LHCN-M2 (cell line): ENCODE data around the gene C1orf159. TPM values are rescaled to one million over a fixed set of nuclear protein-coding genes. Genes with fewer than 3 reads are reported as not detected.
"Not testable (repeated sequence)": the region's sequence is repeated elsewhere in the genome, so short reads cannot be mapped to it uniquely, and the experiment has no call there.

Experiments used
- DNase-seq: peaks from one replicate; pipeline ENCODE4 v3.0.0-alpha.2; 2012; ENCODE audit warnings: low read depth
- total RNA-seq: library from RNA; depleted of rRNA; stranded (reverse); fragments of >200 nt; gene quantifications from 2 replicates; pipeline ENCODE4 v1.2.3, GENCODE V29; 2014

The C1orf159 gene
- total RNA-seq, 1 experiment from 2014 or later, result 18.8 TPM

DNA sequence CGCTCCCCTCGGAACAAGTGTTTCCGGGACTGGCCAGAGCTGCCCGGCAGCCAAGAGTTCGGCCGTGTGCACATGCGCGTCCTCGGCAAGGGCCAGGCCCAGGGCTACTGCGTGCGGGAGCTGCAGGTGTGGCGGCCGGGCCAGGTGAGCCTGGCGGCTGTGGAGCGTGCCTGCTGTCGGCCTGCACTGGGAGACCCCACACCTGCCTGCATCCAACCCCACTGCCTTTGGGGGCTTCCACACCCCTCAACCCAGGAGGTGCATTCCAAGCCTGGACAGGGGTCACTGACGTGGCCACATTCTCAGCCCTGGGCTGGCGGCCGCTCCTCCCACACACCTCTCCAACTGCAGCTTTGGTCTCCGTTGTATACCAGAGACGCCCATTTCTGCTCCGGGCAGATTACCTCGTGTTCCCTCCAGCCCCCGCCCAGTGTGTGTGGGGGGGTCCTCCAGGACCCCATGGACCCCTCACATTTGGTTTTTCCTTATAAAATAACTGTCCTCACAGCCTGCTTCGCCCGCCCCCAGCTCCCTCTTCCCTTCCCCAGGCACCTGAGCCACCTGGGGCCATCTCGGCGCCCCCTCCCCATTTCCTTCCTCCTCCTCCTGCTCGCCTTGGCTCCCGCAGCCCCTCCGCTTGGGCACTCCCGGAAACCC lies 47.9 kb downstream of the C1orf159 start:
- no peak for DNase-seq

DNA sequence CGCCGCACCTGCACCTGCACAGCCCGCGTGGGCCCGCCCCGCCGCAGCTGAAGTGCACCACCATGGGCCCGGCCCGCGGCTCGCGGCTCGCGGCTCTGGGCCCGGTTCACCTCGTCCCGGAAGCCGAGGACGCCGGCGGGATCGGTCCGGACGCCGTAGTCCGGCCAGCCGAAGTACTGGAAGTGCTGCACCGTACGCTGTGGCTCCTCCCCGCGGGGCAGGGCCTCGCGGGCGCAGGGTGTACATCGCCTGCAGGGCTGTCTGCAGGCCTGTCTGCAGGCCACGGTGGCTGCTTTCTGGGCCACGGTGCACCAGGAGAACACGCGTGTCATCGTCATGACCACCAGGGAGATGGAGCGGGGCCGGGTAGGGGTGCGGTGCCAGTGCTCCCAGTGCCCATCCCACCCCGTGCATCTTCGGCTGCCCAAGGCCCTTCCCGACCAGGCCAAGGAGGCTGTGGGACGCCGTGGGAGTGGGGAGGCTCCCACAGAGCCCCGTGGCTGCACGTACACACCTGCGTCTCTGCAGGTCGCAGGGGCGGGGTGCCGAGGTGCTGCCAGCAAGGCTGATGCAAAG lies 48.5 kb downstream of the C1orf159 start:
- DNase-seq, result no peak

DNA sequence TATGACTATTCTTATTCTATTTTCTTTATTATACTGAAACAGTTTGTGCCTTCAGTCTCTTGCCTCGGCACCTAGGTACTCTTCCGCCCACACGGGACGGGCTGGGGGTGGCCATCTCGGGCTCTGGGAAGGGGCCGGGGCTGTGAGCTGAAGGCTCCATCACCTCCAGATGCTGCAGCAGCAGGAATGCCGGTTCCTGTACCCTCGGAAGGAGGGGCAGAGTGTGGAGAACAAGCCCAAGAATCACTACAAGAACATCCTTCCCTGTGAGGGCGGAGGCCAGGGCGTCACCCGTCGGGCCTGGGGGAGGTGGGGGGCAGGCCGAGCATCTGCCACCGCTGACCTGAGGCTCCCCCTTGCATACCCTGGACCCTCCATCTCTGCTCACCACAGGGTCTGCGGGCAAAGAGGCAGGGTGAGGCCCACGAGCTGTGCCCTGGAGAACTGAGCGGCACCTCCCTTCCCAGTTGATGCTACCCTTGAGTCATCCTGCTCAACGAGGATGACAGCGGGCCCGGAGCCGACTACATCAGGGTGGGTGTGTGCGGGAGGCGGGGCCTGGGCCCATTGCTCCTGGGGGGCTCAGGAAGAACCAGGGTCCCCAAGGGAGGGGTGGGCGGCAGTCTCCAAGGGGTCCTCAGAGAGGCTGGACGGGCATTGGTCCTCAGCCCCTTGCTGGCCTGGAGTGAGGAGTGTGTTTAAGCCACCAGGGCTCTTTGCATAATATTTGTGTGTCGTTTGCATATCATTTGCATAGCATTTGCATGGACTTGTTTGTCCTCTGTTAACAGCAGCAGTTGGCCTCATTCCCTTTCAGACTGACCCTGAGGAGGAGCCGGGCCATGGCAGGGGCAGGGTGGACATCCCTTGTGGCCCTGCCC lies 49.2 kb downstream of the C1orf159 start:
- DNase-seq, result no peak

DNA sequence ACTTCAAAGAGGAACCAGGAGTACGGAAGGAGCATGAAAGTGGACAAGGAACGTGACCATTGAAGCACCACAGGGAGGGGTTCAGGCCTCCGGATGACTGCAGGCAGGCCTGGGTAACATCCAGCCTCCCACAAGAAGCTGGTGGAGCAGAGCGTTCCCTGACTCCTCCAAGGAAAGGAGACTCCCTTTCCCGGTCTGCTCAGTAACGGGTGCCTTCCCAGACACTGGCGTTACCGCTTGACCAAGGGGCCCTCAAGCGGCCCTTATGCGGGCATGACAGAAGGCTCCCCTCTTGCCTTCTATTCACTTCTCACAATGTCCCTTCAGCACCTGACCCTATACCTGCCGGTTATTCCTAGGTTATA lies 50.0 kb downstream of the C1orf159 start:
- not testable (repeated sequence) for DNase-seq

DNA sequence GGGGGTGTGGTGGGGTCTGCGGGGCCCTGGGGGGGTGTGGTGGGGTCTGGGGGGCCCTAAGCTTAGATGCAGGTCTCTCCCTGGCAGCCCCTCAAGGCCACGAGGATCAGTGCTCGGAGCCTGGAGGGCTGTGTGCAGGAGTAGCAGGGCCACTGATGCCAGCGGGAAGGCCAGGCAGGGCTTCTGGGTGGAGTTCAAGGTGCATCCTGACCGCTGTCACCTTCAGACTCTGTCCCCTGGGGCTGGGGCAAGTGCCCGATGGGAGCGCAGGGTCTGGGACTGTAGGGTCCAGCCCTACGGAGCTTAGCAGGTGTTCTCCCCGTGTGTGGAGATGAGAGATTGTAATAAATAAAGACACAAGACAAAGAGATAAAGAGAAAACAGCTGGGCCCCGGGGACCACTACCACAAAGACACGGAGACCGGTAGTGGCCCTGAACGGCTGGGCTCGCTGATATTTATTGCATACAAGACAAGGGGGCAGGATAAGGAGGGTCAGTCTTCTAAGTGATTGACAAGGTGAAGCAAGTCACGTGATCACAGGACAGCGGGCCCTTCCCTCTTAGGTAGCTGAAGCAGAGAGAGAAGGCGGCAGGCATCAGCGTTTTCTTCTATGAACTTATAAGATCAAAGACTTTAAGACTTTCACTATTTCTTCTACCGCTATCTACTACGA lies 50.5 kb downstream of the C1orf159 start:
- no peak for DNase-seq

DNA sequence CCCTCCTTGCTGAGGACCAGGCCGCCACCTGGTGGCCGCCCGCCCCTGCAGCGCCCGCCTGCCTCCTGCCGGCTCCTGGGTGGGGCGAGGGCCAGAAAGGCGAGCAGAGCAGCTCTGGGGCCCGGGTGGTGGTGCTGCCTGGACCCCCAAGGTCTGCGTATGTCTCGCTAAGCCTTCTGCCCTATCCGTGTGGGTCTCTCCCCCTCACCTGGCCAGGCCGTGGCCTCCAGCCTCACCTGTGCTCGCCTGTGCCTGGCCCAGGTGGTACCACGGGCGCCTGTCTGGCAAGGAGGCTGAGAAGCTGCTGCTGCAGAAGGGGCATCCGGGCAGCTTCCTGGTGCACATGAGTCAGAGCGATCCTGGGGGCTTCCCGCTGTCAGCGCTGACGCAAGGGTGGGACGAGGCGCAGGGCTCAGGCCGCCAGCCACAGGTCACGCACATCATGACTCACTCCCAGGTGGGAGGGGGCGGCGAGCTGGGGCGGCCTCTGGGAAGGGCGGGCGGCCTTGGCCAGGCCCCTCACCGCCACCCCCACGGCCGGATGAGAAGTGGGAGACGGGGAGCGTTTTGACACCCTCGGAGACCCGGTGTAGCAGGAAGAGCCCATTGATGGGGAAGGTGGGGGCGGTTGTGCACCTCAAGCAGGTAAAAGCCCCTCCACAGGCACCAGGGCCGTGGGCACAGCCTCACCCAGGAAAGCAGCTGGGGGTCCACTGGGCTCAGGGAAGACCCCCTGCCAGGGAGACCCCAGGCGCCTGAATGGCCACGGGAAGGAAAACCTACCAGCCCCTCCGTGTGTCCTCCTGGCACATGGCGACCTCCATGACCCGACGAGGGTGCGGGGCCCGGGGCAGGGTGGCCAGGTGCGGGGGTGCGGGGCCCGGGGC lies 51.7 kb downstream of the C1orf159 start:
- peak; percentile 13 for DNase-seq

DNA sequence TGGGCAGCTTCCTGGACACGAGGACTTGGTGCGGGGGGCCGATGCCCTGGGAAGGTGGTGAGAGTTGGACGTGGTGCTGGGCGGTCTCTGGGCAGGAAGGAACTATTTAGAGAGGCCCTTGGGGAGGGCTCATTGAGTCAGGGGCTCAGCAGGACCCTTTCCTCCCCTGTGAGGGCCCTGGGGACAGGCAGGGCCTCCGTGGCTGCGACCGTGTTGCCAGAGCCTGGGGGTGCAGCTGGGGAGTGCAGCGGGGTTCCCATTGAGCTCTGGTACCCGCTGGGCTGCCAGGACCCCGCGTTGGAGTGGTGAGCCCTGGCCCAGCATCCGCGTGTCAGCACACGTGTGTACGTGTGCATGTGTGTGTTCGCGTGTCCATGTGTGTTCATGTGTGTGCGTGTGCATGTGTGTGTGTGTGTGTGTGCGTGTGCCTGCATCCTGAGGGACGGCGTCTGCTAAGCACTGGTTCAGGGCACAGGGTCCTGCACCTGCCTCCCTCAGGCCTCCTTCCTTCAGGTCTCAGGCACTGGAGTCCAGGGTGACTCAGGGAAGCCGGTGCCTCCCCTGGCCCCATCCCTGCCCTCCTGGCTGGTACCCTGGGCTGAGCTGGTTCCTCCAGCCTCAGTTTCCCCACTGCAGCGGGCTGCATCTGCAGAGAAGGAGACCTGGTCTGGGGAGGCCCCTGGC lies 52.5 kb downstream of the C1orf159 start:
- no peak for DNase-seq

DNA sequence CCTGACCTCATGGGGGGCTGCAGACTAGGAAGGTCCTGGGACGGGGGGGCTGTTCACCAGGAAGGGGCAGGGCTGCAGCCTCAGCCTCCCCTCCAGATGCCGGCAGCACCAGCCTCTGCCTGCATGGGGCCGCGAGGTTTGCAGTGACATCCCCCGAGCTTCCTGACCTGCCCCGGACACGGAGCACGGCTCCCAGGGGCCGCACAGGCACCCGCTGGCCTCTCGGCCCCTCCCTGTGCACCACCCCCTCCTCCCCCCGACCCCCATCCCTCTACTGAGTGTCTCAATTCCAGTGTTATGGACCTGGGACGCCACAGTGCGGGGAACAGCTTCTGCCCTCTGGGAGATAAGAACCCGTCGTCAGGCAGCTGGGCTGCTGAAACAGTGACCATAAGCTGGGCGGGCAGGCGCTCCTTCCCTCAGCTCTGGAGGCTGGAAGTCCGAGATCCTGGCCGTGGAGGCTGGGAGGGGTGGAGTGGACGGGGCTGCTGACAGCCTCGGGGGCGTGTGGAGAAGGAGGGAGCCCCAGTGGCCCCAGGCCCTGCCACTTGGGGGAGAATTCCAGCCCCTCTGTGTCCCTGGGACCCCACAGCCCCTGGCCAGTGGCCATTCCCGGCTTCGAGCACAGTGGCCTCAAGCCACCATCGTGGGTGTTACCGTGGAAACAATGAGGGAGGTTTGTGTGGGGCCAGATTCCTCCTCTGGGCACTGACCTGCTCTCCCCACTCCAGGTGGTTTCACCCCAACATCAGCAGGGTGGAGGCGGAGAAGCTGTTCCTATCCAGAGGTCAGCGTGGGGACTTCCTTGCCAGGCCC lies 53.3 kb downstream of the C1orf159 start:
- DNase-seq, result no peak

DNA sequence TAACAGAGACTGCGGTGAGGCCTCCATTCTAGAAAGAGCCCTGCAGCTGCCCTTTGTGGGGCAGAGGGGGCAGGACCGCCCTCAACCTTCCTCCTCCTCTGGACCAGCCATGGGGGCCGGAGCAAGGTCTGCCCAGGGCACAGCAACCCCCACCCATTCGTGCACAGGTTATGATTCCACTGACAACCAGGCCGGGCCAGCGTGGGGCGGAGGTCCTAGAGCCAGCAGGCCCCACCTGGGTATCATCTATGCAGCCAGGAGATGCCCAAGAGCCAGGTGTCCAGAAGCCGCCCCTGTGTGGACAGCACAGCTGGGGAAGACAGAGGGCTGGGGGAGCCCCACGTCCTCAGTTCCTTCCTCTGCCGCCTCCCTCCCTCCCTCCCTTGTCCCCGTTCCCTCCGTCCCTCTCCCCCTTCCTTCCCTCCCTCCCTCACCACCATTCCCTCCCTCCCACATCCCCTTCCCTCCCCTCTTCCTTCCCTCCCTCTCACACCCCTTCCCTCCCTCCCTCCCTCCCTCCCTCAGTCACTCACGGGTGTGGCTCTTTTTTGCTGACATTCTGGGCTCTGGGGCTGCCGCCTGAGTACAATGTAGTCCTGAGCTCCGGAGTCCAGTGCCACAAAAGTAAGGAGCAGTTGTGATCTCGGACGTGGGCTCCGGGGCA lies 54.1 kb downstream of the C1orf159 start:
- no peak for DNase-seq

DNA sequence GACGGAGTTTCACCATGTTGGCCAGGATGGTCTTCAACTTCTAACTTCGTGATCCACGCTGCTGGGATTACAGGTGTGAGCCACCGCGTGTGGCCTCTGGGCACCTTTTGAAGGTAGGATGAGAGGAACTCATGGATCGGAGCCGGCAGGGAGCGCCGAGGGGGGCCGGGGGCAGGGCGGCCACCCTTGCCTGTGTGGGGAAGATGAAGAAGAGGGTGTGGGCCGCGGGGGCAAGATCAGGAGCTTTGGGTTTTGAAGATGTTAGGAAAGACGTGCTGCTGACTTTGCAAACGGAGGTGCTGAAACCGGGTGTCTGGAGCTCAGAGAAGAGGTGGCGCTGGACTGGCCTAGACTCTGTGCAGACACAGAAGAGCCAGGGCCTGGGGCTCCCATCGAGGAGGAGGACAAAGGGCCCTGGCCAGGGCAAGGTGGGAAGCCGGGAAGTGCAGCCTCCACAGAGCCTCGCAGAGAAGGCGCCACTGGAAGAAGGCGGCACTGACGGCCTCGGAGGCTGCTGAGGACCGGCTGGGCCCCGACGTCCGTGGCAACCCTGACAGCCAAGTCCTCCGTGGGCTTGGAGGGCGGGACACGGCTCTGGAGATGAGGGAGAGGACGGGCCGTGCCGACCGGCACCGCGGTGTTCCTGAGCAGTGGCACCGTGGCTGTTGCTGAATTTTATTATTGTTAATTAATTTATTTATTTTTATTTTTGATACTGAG lies 55.4 kb downstream of the C1orf159 start:
- no peak for DNase-seq

DNA sequence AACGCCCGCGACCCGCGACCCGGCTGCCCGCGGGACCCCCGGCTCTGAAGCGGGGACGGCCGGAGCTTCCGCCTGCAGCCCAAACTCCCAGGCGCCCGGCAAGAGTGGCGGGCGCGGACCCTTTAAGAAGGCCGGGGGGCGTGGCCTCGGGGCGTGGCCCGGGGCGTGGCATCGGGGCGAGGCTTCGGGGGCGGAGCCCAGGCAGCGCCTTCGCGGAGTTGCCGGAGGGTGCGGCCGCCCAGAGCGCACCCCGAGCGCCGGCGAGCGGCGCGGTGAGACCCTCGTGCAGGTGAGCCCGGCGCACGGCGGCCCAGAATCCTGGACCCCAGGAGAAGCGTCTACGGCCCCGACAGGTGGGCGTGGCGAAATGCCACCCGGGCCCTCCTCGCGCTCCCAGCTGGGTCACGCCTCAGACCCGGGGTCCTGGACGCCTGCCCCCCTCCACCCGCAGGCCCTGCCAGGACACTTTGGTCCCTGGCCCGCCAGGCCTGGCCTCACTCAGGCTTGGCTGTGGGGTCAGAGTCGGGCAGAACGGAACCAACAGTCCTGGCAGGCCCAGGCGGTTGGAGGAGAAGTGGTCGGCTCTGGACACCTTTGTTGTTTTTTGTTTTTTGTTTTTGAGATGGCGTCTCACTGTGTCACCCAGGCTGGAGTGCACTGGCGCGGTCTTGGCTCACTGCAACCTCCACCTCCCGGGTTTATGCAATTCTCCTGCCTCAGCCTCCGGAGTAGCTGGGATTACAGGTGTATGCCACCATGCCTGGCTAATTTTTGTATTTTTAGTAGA lies 56.2 kb downstream of the C1orf159 start:
- peak; percentile 52 for DNase-seq

DNA sequence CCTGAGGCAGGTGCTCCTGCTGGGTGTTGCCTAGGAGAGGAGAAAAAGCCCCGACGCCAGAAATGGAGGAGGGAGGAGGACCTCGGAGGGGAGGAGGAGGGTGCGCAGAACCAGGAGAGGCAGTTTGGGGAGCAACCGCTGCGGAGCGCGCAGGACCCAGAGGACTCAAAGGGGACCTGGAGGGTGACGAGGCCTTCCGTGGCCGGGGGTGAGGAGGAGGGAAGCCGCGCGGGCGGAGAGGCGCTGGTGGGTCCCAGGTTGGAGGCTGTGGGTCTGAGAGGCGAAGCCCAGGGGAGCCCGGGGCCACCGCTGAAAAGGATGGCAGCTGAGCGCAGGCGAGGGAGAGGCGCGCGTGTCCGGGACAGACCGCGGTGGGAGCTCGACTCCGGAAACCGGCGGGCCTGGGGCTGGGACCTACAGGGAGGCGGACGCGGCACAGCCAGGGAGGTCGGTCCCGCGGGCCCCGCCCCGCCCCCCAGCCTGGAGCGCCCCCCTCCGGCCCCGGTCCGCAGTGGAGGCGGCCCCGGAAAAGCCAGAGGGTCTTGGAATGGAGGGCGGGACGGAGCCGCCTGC lies 56.9 kb downstream of the C1orf159 start:
- no peak for DNase-seq

DNA sequence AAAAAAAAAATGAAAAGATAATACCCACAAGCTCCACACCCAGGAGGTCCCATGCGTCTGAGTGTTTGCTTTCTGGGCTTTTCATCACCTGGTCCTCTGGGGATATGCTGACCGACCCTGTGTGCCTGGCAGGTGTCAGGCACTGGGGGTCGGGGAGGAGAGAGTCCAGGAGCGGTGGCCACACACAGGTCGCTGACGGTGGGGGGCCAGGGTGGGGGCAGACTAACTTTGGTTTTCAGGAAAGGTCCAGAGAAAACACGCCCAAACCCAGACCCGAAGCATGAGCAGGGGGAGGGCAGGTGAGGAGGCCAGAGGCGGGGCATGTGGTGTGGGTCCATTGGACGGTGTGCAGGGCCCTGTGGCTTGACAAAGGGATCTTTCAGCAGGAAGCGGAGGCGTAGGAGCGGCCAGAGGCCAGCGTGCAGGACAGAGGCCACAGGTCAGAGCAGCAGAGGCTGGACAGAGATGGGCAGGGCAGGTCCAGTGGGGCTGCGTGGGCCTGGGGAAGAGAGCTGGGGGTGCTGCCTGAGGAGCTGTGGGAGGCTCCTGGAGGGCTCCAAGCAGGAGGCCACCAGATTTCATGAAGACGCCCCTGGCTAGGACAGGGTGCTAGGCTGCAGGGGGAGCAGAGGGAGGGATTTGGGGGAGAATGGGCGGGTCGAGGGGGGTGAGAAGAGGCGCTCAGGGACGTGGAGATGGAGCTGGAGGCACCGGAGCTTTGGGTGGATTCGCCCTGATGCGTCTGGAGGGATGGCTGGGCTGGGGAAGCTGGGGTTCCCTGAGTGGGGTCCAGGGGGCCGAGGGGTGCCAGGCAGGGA lies 57.6 kb downstream of the C1orf159 start:
- DNase-seq, result no peak

DNA sequence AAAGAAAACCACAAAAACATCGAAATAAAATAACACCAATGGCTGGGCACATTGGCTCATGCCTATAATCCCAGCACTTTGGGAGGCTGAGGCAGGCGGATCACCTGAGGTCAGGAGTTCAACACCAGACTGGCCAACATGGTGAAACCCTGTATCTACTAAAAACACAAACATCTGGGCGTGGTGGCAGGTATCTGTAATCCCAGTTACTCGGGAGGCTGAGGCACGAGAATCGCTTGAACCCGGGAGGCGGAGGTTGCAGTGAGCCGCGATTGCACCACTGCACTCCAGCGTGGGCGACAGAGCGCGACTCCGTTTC lies 58.2 kb downstream of the C1orf159 start:
- DNase-seq, result not testable (repeated sequence)

DNA sequence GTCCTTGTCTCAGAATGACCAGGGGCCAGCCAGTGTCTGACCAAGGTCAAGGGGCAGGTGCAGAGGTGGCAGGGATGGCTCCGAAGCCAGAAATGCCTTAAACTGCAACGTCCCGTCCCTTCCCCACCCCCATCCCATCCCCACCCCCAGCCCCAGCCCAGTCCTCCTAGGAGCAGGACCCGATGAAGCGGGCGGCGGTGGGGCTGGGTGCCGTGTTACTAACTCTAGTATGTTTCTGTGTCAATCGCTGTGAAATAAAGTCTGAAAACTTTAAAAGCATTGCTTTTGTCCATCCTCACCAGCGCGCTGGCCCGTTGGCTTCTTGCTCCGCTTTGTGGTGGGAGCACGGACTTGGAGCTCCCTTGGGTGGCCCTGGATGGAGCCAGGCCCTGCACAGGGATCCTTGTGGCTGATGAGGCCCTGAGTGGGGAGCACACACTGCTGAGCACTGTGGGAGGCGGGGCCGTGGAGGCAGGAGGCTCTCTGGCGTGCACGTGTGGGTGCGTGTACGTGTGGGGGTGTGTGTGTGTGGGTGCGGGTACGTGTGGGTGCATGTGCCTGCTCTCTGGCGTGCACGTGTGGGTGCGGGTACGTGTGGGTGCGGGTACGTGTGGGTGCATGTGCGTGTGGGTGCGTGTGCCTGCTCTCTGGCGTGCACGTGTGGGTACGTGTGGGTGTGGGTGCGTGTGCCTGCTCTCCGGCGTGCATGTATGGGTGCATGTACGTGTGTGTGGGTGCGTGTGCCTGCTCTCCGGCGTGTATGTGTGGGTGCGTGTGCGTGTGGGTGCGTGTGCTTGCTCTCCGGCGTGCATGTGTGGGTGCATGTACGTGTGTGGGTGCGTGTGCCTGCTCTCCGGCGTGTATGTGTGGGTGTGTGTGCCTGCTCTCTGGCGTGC lies 59.8 kb downstream of the C1orf159 start:
- no peak for DNase-seq
